Transverse colon (tissue), 4 donors: ENCODE data around the gene ZNF322.

Experiments used
- CTCF ChIP-seq, 5 experiments: fragments of 200-600 bp in 3 of 5; fragments of 450-650 bp in 2 of 5; sonication (generic) in 3 of 5; IDR thresholded peaks; 1 replicate in 2 of 5; 2 replicates in 3 of 5; pipeline ENCODE4 v1.5.1; 2016 to 2017; ENCODE audit warnings: antibody characterized with exemption in 5 of 5, inconsistent platforms in 3 of 5, mild to moderate bottlenecking in 2 of 5, moderate library complexity in 1 of 5
- POLR2A ChIP-seq: fragments of 450-650 bp; IDR thresholded peaks from one replicate; pipeline ENCODE4 v1.6.1; 2016; ENCODE audit warnings: antibody characterized with exemption, mild to moderate bottlenecking, moderate library complexity
- POLR2AphosphoS5 ChIP-seq, 3 donors: sonication (generic); formaldehyde crosslinking; IDR thresholded peaks; one replicate each; pipeline ENCODE4 v1.6.1; 2016; ENCODE audit warnings: antibody characterized with exemption in 3 of 3

GRCh38 chr6:26598267-26598666, 61.3 kb downstream of the ZNF322 start:
- TF ChIP-seq CTCF (IDR thresholded peaks at IDR 0.05) (no peak), POLR2A (no peak), POLR2AphosphoS5 (IDR thresholded peaks at IDR 0.05) (no peak)
